ENCODE data around the gene IMMP2L.
A peak's percentile ranks its signal among the peaks of the same experiment; 100 is the strongest.
"Not testable (repeated sequence)": the region's sequence is repeated elsewhere in the genome, so short reads cannot be mapped to it uniquely, and the experiment has no call there.

The IMMP2L gene

DNA sequence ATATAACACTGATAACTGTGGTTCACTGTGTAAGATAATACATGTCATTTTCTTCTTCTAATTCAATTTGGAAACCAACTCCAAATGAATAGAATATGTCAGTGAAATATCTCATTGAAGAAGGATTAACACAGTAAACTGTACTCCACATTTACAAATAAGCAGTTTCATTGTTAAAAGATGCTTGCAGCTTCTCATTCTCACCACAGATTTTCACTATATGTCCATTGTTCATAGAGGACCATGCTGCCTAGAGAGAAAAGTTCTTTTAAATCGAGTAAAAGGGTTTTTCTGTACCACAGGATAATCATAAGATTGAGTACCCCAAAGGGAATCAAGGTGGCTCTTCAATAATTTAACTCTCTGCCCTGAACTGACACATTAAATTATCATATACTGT lies 305.9 kb downstream of the IMMP2L start:
- peak; percentile 64 to 67 for DNase-seq

GRCh38 chr7:111255576-111255975 lies 306.7 kb downstream of the IMMP2L start:
- no peak for DNase-seq

DNA sequence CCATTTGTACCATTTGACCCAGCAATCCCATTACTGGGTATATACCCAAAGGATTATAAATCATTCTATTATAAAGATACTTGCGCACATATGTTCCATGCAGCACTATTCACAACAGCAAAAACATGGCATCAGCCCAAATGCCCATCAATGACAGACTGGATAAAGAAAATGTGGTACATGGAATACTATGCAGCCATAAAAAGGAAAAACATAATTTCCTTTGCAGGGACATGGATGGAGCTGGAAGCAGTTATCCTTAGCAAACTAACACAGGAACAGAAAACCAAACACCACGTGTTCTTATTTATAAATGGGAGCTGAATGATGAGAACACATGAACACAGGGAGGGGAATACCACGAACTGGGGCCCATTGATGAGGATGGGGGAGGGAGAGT lies 310.9 kb downstream of the IMMP2L start:
- not testable (repeated sequence) for DNase-seq

- not testable (repeated sequence) for DNase-seq
Measured at GRCh38 chr7:111249807-111250206, 312.5 kb downstream of the IMMP2L start.

- peak in 1 of 2 experiments; percentile 17 for DNase-seq
Measured at GRCh38 chr7:111242141-111242755, 320.0 kb downstream of the IMMP2L start.

GRCh38 chr7:111240371-111240770 lies 321.9 kb downstream of the IMMP2L start:
- DNase-seq: no peak

DNA sequence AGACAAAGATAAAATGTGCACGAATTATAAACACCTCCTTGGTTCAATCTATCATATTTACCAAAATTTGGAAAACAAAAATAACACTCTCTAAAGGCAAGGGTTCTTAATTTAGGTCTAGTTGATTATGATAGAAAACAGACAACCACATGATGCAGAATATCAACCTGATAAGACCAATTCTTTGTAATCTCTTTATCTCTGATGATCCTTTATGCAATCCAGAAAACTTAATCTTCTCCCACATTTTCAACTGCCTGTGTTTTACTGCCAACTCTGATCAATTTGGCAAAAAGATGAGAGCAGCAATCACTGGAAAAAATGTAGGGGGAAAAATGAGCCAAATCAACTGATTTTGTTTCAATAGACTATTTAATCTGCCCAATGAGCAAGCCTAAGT lies 322.9 kb downstream of the IMMP2L start:
- DNase-seq: no peak

DNA sequence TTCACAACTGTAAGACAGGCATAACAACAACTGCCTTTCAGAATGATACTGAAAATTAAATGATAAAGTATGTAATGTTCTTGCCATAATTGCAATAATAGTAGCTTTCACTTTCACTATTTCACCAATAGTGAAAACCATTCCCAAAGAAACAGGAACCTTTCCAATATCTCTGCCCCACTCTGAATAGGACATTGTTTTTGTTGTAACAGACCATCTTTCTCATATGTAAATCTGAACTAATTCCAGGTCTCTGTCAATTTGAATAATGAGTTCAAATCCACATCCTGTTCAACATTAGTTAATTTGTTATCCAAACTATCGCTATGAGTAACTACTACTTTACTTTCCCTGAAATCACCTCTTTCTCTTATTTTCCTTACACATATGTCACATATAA lies 323.4 kb downstream of the IMMP2L start:
- no peak for DNase-seq

DNA sequence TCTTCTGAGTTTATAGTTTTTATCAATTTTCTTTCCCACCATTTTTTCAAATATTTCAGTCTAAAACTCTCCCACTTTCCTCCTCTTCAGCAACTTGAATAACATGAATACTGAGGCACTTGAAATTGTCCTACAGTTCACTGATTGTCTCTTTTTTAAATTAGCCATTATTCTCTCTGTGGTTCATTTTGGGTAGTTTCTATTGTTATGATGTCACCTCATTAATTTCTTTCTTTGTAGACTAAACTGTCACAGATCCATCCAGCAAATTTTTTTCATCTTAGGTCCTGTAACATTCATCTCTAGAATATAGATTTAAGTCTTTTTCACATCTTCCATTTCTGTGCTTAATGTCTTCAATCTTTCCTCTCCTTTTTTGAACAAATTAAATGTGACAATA lies 326.6 kb downstream of the IMMP2L start:
- DNase-seq: no peak

DNA sequence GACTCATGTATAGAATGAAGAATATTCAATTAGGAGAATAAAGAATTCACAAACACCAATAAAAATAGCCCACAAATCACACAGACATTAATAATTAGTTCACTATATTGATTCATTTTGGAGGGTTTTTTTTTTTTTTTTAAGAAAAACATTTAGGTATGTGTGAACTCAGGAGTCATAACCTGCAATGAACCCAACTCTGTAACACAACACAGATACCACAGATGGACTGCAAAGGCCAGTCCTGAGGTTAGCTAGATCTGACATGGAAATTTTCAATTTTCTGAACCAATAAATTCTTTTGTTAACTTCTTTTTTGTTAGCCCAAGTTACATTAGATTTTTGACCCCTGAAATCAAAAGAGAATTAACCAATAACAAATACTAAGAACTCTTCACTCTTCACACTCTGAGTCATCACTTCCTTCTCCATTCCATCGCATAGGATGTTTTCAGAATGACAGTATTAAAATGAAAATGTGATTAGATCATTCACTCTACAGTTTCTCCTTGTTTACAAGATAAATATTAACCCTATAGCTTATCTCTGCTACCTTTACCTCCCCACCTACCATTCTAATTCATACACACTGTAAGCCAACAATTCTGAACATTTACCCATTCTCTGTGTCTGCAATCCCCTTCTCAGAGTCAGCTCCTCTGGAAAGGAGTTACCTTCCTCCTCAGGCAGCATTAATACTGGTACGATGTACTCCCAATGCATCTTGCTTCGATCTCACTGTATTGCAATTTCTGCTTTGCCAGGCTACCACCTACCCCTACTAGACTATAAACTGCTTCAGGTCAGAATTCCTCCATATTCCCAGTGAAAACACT lies 329.8 kb downstream of the IMMP2L start:
- DNase-seq: no peak

DNA sequence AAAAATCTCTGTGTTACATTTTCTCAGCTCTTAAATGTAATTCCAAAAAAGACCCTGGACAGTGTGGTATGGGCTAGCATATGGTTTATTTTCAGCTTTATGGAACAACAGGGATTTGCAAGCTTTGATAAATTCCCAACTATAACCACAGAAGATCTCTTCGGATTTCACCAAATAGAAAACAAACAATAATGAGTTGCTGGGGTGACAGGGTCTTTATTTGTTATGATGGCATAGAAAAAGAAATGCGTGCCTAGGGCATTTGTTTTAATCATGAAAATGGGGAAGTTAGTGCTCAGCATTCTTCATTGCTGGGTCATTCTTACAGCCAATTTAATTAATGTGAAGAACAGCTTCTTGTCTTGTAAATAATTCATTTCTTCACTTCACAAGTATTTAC lies 332.4 kb downstream of the IMMP2L start:
- DNase-seq: no peak

GRCh38 chr7:111229181-111229740 lies 333.0 kb downstream of the IMMP2L start:
- DNase-seq: no peak

GRCh38 chr7:111228437-111228836 lies 333.9 kb downstream of the IMMP2L start:
- DNase-seq: no peak

- DNase-seq: no peak
Measured at GRCh38 chr7:111226800-111227199, 335.5 kb downstream of the IMMP2L start.

DNA sequence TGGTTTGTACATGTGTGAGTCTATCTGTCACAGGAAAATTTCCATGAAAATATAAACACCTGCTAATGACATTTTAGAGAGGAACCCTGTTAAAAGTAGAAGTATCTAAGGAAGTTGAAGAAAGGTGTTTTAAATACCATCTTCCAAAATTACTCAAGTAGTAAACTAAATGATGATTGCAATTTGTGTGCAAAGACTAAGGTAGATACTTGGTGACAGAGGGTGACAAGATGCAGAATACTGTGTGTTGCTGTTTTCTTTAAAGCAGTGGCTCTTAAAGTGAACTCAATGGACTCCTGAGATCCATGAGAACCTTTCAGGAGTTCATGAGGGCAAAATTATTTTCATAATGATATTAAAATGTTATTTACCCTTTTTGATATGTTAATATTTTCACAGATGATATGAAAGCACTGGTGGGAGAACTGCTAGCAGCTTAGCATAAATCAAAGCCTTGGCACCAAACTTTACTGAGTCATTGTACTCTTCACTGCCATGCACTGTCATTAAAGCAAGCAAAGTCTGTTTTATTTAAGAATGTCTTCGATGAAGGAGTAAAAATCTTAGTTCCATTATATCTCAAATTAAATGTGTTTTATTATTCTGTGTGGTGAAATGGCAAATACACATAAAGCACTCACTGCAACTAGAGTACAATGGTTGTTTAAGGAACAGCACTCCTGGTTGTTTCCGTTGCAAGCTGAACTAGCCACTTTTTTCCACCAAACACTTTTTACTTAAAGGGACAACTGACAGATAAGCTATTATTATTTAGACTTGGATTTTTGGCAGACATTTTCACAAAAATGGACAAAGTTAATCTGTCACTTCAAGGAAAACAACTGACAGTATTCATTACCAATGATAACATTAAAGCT lies 337.7 kb downstream of the IMMP2L start:
- DNase-seq: no peak

DNA sequence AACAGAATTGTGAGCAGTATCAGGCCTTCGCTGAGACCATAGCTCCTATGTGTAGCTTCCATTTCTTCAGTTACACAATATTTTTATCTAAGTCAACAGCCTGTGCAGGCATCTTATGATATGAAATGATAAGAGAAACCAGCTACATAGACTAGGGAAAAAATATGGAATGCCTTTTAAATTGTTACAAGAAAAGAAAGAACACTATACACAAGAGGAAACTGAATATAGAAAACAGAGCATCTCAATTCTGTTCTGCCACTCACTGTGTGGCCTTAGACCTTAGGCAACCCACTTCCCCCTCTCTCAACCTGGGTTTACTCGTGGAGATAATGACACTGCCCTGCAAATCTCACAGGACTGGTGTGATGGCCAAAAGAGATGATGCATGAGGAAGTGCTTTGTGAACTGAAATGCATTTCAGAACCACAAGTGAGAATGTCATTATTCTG lies 338.5 kb downstream of the IMMP2L start:
- no peak for DNase-seq

DNA sequence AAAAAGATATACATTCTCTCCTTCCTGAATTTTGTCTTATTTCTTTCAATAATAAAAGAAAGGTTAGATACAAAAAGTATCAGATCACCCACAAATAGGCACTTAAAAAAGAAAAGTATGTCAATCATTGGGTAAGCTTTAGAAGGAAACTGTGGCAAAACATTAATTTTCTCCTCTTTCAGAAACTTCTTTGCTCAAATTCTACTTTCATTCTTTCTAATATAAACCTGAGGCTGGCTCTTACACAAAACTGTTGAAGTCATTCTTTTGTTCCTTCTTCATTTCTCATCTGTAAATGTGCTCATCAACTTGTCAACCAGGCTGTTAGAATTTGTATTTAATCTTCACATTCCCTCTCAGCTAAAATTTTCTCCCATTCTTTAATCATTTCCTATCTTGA lies 346.7 kb downstream of the IMMP2L start:
- no peak for DNase-seq

DNA sequence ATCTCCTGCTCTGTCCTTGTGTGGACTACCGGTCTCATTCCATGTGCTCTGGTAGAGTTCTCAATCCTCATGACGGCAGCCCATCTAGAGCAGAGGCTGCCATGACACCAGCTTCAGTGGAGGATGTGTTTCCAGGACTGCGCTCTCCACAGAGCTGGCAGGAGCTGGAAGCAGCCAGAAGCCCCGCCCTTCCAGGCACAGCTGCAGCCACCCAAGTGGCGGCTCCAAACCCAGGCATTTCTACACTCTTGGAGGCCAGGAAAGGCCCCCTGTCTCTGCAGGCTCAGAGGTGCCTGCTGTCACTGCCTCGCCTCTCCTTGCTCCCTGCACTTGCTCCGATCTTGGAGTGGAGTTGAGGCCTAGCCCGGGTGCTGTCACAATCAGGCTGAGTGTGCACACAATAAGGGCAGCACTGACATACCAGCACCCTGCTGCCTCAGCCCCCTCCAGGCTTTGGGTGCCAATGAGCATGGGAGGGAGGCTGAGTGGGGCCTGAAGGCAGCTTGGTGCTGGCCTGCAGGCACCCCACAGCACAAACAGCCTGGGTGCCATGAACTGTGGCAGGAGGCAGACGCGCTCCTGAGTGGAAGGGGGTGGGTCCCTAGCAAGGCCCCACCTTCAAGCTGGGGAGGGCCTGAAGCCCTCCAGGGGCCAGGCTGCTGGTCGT lies 349.3 kb downstream of the IMMP2L start:
- DNase-seq: no peak

- DNase-seq: no peak
Measured at GRCh38 chr7:111210996-111211395, 351.3 kb downstream of the IMMP2L start.

DNA sequence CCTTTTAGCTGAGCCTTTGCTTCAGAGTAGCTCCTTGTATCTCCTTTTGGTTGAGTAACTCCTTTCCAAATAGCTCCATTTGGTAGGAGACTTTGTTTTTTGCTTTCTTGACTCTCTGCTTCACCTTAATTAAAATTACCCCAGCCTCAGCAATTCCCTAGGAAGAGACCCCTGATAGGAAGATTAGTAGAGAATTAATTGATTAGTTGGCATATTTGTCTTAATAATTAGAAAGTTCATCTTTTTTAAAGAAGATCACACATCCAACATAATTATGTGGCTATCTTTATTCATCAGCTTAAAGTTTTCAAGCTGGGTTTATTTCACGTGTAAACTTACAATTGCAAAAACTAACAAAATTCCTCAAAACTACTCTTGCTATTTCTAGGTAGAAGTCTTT lies 352.2 kb downstream of the IMMP2L start:
- DNase-seq: no peak

DNA sequence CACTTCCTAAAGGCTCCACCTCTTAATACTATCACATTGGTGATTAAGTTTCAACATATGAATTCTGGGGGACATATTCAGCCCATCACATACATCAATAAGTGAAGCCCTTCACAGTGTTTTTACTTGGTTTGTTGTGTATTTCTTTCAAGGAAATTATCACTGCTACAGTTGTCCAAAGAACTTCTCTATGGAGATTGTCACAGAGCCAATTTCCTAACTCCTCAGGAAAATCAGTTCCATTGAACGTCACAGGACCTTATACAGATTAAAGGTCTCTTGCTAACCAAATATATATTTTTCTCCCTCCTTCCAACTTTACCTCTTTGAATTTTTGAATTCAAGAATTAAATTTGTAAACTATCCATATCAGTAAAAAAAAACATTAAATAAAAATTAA lies 357.0 kb downstream of the IMMP2L start:
- DNase-seq: no peak

GRCh38 chr7:111202321-111202720 lies 360.0 kb downstream of the IMMP2L start:
- no peak for DNase-seq

DNA sequence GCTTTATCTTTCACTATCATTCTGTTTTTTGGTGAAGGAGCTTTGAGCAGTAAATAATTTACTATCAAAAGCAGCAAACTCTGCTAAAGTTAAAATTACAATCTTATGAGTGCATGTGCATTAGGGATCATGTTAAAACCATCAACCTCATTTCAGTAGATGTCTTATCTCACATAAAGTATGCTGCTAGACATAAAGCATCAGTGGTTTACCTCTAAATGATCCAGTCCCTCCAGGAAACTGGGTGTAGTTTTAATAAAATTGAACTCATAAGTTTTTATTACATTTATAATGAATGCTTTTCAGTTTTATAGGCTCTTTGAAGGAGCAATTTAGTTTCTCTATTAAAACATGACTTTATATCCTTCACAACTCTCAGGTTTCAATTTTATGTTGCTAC lies 362.6 kb downstream of the IMMP2L start:
- DNase-seq: no peak

Measured in NCI-H1930 (cell line).